Heart left ventricle (tissue), 16 donors: ENCODE results near the gene FARP1. TPM values are rescaled to one million over a fixed set of nuclear protein-coding genes. Genes with fewer than 3 reads are reported as not detected.

ENCODE experiments used
- ATAC-seq, 4 donors: fragments of 200-7000 bp; cut with Tn5 transposase; one replicate each; pipeline ENCODE4 v1.9.1; 2020 to 2022; ENCODE audit warnings: moderate library complexity in 4 of 4, mild to moderate bottlenecking in 3 of 4, moderate number of reproducible peaks in 1 of 4
- DNase-seq, 5 donors: peaks; one replicate each; pipeline ENCODE4 v3.0.0-alpha.2; 2020
- H3K27ac ChIP-seq, 12 donors: fragments of 200-600 bp; sonication (generic) in 4 of 12; one replicate each; pipeline versions ENCODE4 v1.5.0 to v1.8.0; 2016 to 2022; ENCODE audit warnings: mild to moderate bottlenecking in 2 of 12
- H3K27me3 ChIP-seq, 9 donors: fragments of 200-600 bp; sonication (generic) in 2 of 9; one replicate each; pipeline versions ENCODE4 v1.5.1 to v1.8.0; 2016 to 2022; ENCODE audit warnings: mild to moderate bottlenecking in 3 of 9
- H3K36me3 ChIP-seq, 9 donors: fragments of 200-600 bp; sonication (generic) in 2 of 9; one replicate each; pipeline versions ENCODE4 v1.5.0 to v1.8.0; 2018 to 2022; ENCODE audit warnings: mild to moderate bottlenecking in 2 of 9
- H3K4me1 ChIP-seq, 12 donors: fragments of 200-600 bp; sonication (generic) in 4 of 12; one replicate each; pipeline versions ENCODE4 v1.5.0 to v1.8.0; 2016 to 2022; ENCODE audit warnings: mild to moderate bottlenecking in 3 of 12
- H3K4me3 ChIP-seq, 12 donors: fragments of 200-600 bp; sonication (generic) in 4 of 12; one replicate each; pipeline versions ENCODE4 v1.5.0 to v1.8.0; 2017 to 2022; ENCODE audit warnings: mild to moderate bottlenecking in 9 of 12, moderate library complexity in 4 of 12
- H3K9me3 ChIP-seq, 12 donors: fragments of 200-600 bp; sonication (generic) in 4 of 12; one replicate each; pipeline versions ENCODE4 v1.5.0 to v1.8.0; 2016 to 2022; ENCODE audit warnings: mild to moderate bottlenecking in 1 of 12
- CTCF ChIP-seq, 12 donors: fragments of 200-600 bp; sonication (generic) in 4 of 12; IDR thresholded peaks; one replicate each; pipeline versions ENCODE4 v1.5.0 to v1.8.0; 2018 to 2022; ENCODE audit warnings: antibody characterized with exemption in 12 of 12, mild to moderate bottlenecking in 5 of 12
- POLR2A ChIP-seq, 2 donors: fragments of 450-650 bp; IDR thresholded peaks; one replicate each; pipeline ENCODE4 v1.6.1; 2017; ENCODE audit warnings: antibody characterized with exemption in 2 of 2, mild to moderate bottlenecking in 2 of 2, moderate library complexity in 2 of 2
- WGBS, 4 donors: extraction: QIAGEN DNeasy Blood & Tissue Kit in 2 of 4; methylation state at CpG; one replicate each; pipeline versions ENCODE4 v1.1.5 to v1.1.7; 2013 to 2018; 5-methylcytosine and 5-hydroxymethylcytosine counted together
- intact Hi-C, 10 donors: fragments of 100-400 bp; cut with DNase I; formaldehyde crosslinking; loops; one replicate each; pipeline versions ENCODE4 v1.11.1 to v1.14.2; 2022
- polyA plus RNA-seq, 2 donors: library from polyadenylated mRNA; stranded (reverse); fragments of 200-250 nt; gene quantifications; one replicate each; pipeline ENCODE4 v1.2.3, GENCODE V29; 2013
- total RNA-seq, 9 donors: library from RNA; depleted of rRNA in 2 of 9; stranded (reverse); fragments of >200 nt in 2 of 9; fragmentation: NEBNext Ultra II Directional in 3 of 9; extraction: Animal tissue kit (Norgen Biotek cat#: 25700) in 3 of 9; gene quantifications; one replicate each; pipeline versions ENCODE4 v1.1.0 to v1.2.4, GENCODE V29; 2016 to 2023
- donor health status: ischemic (EF 13 %, LVEDD 7.1; RV severe dilation, severe dysfunction).
- donor health status: healthy with polysubstance abuse.
- donor health status: DM: no; HTN: yes; CAD: no.
- donor health status: DM: no; HTN: no; CAD: no.
- donor health status: ischemic (EF 25% LVEDD 6.9; RV normal size, moderate dysfunction).
- donor health status: ischemic (EF 25% LVEDD 5.7; RV mildly dilated, moderate dysfunction).
- donor health status: healthy.
- donor health status: DM: yes; HTN: yes; CAD: no.
- donor health status: ischemic (EF 35%, LVEDD 5.7; RV mildly dilated, moderate dysfunction).
- donor health status: nonischemic (EF 11% LVEDD 7.7; RV severe dilation, severe dysfunction).
- donor health status: DM: yes; HTN: yes; CAD: no.
- donor health status: PGD.
- donor health status: ischemic (EF 29% LVEDD 5.4; RV normal size, mild dysfunction).
- donor health status: nonischemic (EF 23%, LVEDD 6.1; RV moderate dilation, normal function).

FARP1 gene
- total and polyA plus RNA-seq, 11 donors, result 7.7 to 51.8 (median 22.3) TPM

GRCh38 chr13:98398581-98398980 lies 255.7 kb downstream of the FARP1 start:
- no peak for TF ChIP-seq CTCF (IDR thresholded peaks at IDR 0.05)
- no peak for TF ChIP-seq POLR2A (IDR thresholded peaks at IDR 0.05)
- 76 to 95% (median 91%) methylated on average over 5 of the region's 5 CpGs for WGBS, 4 donors
- Histone ChIP-seq H3K4me3 (no peak overlapping the region), H3K36me3 (peaks cover 0 to 40% (median 11%) of the 10 kb centered on the region in 9 donors), H3K27me3 (no peaks in the 10 kb centered on the region), H3K4me1 (peaks cover 0 to 4% (median 0%) of the 10 kb centered on the region in 12 donors), H3K9me3 (no peaks in the 10 kb centered on the region), H3K27ac (no peak overlapping the region)
- DNase-seq (no peak), ATAC-seq (no peak)
- intact Hi-C loops, result loop anchor here in 6 of 10 donors (5.0 to 10.0 kb wide), 4 partner anchors 254 to 374 kb away; partner anchors contain the start of gene FARP1 (in 5 of the 6)

DNA sequence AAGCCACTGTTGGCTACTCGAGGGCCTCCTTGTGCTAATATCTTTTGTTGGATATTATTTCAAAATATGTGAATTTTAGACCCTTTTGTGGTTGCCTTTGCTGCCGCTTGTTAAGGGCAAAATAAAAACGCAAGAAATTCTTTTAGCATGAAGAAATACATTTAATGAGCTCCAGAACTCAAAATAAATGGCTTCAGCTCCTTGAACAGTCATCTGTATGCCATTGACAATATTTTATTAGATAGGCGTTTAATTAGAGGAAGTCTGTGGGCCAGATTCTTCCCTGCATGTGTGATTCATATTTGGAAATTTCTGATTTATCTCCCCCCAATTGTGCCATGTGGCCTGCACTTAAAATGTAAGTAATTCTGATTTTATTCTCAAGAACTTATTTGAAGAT lies 256.9 kb downstream of the FARP1 start:
- TF ChIP-seq POLR2A (IDR thresholded peaks at IDR 0.05) (no peak), CTCF (IDR thresholded peaks at IDR 0.05) (no peak)
- Histone ChIP-seq H3K36me3 (peaks cover 0 to 33% (median 6%) of the 10 kb centered on the region in 9 donors), H3K27ac (no peak overlapping the region), H3K4me1 (peaks cover 0 to 4% (median 0%) of the 10 kb centered on the region in 12 donors), H3K27me3 (no peaks in the 10 kb centered on the region), H3K4me3 (no peak overlapping the region), H3K9me3 (no peaks in the 10 kb centered on the region)
- WGBS, 4 donors, result 72 to 90% (median 84%) methylated on average over 4 of the region's 4 CpGs
- intact Hi-C loops, result loop anchor here in 7 of 10 donors (5.0 to 10.0 kb wide), 4 partner anchors 255 to 375 kb away; partner anchors contain the start of gene FARP1 (in 6 of the 7)
- DNase-seq, result no peak
- ATAC-seq, result no peak

DNA sequence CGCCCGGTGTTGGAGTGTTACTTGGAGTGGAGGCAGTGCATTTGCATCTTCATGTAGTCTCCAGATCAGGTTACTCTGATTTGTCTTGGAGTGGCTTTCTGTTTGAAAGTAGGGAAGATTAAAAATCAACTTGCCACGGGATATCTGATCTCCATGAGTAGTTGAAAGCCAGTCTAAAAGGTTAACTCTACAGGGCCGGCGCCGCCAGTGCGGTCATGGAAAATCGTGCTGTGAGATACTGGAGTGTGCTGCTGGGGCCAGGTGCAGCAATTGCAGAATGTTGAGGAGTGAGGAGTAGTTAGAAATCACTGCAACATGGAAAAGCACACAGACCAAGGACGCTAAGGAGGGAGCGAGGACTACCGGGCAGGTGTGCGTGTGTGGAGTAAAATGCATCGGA lies 259.0 kb downstream of the FARP1 start:
- no peak for ATAC-seq
- Histone ChIP-seq H3K9me3 (no peaks in the 10 kb centered on the region), H3K27ac (no peak overlapping the region), H3K36me3 (peaks cover 0 to 13% (median 0%) of the 10 kb centered on the region in 9 donors), H3K4me1 (peaks cover 0 to 4% (median 0%) of the 10 kb centered on the region in 12 donors), H3K27me3 (no peaks in the 10 kb centered on the region), H3K4me3 (no peak overlapping the region)
- intact Hi-C loops, result loop anchor here in 1 of 10 donors (10.0 kb wide), 1 partner anchor 257 kb away; the partner anchor contains the start of gene FARP1
- WGBS, 4 donors, result 85 to 95% (median 91%) methylated on average over 12 to 13 of the region's 13 CpGs
- no peak for DNase-seq
- no peak for TF ChIP-seq CTCF (IDR thresholded peaks at IDR 0.05)
- no peak for TF ChIP-seq POLR2A (IDR thresholded peaks at IDR 0.05)

DNA sequence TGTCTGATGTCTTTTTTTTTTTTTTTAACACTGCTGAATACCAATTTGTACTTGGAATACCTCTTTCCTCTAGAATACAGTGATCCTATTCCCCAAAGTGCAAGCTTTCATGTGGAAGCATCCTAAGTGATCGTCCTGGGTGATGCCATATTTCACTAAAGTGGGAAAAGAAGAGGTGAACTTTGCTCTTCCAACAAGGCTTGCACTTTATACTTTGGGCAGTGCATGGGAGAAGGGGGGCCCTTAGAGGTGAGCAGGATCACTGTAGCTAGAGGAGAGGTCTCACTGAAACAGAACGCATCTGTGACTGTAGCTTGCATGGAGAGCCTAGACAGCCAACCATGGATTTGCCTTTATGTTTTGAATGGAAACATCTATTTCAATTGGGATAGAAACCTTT lies 260.2 kb downstream of the FARP1 start:
- no peaks in the 10 kb centered on the region for H3K9me3 ChIP-seq
- intact Hi-C loops, result loop anchor here in 1 of 10 donors (10.0 kb wide), 1 partner anchor 258 kb away; the partner anchor contains the start of gene FARP1
- no peak overlapping the region for H3K4me3 ChIP-seq
- TF ChIP-seq CTCF (IDR thresholded peaks at IDR 0.05) (no peak), POLR2A (IDR thresholded peaks at IDR 0.05) (no peak)
- peaks cover 0 to 13% (median 0%) of the 10 kb centered on the region in 9 donors for H3K36me3 ChIP-seq
- H3K4me1 ChIP-seq, result no peaks in the 10 kb centered on the region
- ATAC-seq (no peak), DNase-seq (no peak)
- no peaks in the 10 kb centered on the region for H3K27me3 ChIP-seq
- WGBS, 4 donors, result 93 to 98% (median 97%) methylated on average over 2 of the region's 2 CpGs
- no peak overlapping the region for H3K27ac ChIP-seq
